ENCODE data around the gene NKTR.

DNA sequence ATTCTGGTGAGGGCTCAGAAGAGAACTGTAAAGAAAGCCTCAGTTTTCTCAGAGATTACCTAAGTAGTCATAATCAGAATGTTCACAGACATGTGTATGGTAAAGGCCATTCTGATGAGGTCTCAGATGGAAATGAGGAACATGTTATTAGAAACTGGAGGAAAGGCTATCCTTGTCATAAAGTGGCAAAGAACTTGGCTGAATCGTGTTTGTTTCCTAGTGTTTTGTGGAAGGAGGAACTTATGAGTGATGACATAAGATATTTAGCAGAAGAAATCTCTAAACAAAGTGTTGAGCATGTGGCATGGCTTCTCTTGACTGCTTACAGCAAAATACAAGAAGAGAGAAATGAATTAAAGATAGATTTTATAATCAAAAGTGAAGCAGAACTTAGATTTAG lies 72.0 kb downstream of the NKTR start:
- TF ChIP-seq, protein P1, sequence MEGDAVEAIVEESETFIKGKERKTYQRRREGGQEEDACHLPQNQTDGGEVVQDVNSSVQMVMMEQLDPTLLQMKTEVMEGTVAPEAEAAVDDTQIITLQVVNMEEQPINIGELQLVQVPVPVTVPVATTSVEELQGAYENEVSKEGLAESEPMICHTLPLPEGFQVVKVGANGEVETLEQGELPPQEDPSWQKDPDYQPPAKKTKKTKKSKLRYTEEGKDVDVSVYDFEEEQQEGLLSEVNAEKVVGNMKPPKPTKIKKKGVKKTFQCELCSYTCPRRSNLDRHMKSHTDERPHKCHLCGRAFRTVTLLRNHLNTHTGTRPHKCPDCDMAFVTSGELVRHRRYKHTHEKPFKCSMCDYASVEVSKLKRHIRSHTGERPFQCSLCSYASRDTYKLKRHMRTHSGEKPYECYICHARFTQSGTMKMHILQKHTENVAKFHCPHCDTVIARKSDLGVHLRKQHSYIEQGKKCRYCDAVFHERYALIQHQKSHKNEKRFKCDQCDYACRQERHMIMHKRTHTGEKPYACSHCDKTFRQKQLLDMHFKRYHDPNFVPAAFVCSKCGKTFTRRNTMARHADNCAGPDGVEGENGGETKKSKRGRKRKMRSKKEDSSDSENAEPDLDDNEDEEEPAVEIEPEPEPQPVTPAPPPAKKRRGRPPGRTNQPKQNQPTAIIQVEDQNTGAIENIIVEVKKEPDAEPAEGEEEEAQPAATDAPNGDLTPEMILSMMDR (IDR thresholded peaks at IDR 0.05): no peak
- no peak for TF ChIP-seq POLR2A (IDR thresholded peaks at IDR 0.05)
